Prostate gland (tissue), 2 donors: ENCODE measurements around the gene PGGHG.

Source experiments
- POLR2A ChIP-seq: fragments of 450-650 bp; IDR thresholded peaks from one replicate; pipeline ENCODE4 v1.6.1; 2016; ENCODE audit warnings: antibody characterized with exemption, mild to moderate bottlenecking
- POLR2AphosphoS5 ChIP-seq: sonication (generic); formaldehyde crosslinking; IDR thresholded peaks from one replicate; pipeline ENCODE4 v1.6.1; 2017; ENCODE audit warnings: antibody characterized with exemption
- TF ChIP-seq, protein P1 (sequence below), 4 experiments: fragments of 200-600 bp in 2 of 4; fragments of 450-650 bp in 2 of 4; sonication (generic) in 2 of 4; IDR thresholded peaks; 1 replicate in 3 of 4; 2 replicates in 1 of 4; pipeline ENCODE4 v1.5.1; 2016 to 2019; ENCODE audit warnings: antibody characterized with exemption in 4 of 4, mild to moderate bottlenecking in 2 of 4, moderate library complexity in 2 of 4

DNA sequence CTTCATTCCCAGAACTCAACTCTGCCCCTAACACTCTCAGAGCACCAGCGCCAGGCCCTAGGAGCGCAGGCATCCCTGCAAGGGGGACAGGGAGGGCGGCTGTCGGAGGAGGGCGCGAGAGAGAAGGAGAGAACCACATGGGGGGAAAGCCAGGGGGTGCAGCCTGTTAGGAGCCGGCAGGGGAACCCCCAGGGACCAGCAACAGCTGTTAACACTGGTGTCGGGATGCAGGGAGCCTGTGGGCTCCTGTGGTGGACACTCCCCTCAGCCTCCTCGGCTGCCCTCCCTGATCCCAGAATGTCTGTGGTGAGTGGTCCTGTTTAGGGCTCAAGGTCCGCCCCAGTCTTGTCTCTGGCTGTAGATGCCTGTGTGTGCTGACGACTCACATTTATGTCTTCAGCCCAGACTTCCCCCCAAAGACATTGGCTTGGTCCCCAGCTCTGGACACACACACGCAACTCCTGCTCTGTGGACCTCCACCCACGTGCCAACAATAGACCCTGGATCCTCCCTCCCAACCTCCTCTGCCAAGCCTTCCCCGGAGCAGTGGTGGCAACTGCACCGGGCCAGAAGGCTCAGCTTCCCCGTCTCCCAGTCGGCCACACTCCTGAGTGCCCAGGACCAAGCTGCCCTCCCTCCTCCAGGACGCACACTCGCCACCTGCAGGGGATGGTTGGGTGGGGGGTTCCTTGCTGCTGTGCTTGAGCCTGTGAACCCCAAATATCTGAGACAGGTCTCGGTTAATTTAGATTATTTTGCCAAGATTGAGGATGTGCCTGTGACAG lies 11.2 kb downstream of the PGGHG start:
- TF ChIP-seq, protein P1, sequence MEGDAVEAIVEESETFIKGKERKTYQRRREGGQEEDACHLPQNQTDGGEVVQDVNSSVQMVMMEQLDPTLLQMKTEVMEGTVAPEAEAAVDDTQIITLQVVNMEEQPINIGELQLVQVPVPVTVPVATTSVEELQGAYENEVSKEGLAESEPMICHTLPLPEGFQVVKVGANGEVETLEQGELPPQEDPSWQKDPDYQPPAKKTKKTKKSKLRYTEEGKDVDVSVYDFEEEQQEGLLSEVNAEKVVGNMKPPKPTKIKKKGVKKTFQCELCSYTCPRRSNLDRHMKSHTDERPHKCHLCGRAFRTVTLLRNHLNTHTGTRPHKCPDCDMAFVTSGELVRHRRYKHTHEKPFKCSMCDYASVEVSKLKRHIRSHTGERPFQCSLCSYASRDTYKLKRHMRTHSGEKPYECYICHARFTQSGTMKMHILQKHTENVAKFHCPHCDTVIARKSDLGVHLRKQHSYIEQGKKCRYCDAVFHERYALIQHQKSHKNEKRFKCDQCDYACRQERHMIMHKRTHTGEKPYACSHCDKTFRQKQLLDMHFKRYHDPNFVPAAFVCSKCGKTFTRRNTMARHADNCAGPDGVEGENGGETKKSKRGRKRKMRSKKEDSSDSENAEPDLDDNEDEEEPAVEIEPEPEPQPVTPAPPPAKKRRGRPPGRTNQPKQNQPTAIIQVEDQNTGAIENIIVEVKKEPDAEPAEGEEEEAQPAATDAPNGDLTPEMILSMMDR (IDR thresholded peaks at IDR 0.05) = no peak
- TF ChIP-seq POLR2AphosphoS5 (no peak), POLR2A (no peak)
